ENCODE results near the gene RBM17.

Gene RBM17

GRCh38 chr10:6069081-6069931, 19.5 kb upstream of the RBM17 start:
- no peak overlapping the region for H3K4me3 ChIP-seq (ENCODE audit: low read depth, low read length)
- H3K27me3 ChIP-seq (ENCODE audit: control insufficient read depth, insufficient read depth, low read length) = 0 out of 2 replicates have a peak, but pooled peaks cover under 1% of the 10 kb centered on the region
- H3K36me3 ChIP-seq (ENCODE audit: control insufficient read depth, insufficient read depth, low read length) = no peaks in the 10 kb centered on the region
- no peaks in the 10 kb centered on the region for H3K4me1 ChIP-seq (ENCODE audit: control insufficient read depth, insufficient read depth, low read length)
- H3K9me3 ChIP-seq (ENCODE audit: control insufficient read depth, insufficient read depth, low read depth, low read length) = no peaks in the 10 kb centered on the region
- no peak overlapping the region for H3K9ac ChIP-seq (ENCODE audit: low read length)
- H3K27ac ChIP-seq (ENCODE audit: low read depth, low read length) = no peak overlapping the region

- Histone ChIP-seq H3K27ac (ENCODE audit: low read depth, low read length) (no peak overlapping the region), H3K4me3 (ENCODE audit: low read depth, low read length) (no peak overlapping the region), H3K9ac (ENCODE audit: low read length) (no peak overlapping the region), H3K9me3 (ENCODE audit: control insufficient read depth, insufficient read depth, low read depth, low read length) (no peaks in the 10 kb centered on the region), H3K27me3 (ENCODE audit: control insufficient read depth, insufficient read depth, low read length) (peaks cover 9% of the 10 kb centered on the region; the same call in 1 of the 2 replicates), H3K36me3 (ENCODE audit: control insufficient read depth, insufficient read depth, low read length) (no peaks in the 10 kb centered on the region), H3K4me1 (ENCODE audit: control insufficient read depth, insufficient read depth, low read length) (no peaks in the 10 kb centered on the region)
Observed at GRCh38 chr10:6070660-6071059, 18.2 kb upstream of the RBM17 start.

GRCh38 chr10:6071181-6072175, 17.4 kb upstream of the RBM17 start:
- H3K9me3 ChIP-seq (ENCODE audit: control insufficient read depth, insufficient read depth, low read depth, low read length) = no peaks in the 10 kb centered on the region
- H3K27me3 ChIP-seq (ENCODE audit: control insufficient read depth, insufficient read depth, low read length) = peaks cover 9% of the 10 kb centered on the region; the same call in 1 of the 2 replicates
- no peak overlapping the region for H3K27ac ChIP-seq (ENCODE audit: low read depth, low read length)
- no peaks in the 10 kb centered on the region for H3K4me1 ChIP-seq (ENCODE audit: control insufficient read depth, insufficient read depth, low read length)
- H3K9ac ChIP-seq (ENCODE audit: low read length) = no peak overlapping the region
- no peak overlapping the region for H3K4me3 ChIP-seq (ENCODE audit: low read depth, low read length)
- H3K36me3 ChIP-seq (ENCODE audit: control insufficient read depth, insufficient read depth, low read length) = no peaks in the 10 kb centered on the region

GRCh38 chr10:6072215-6072934, 16.5 kb upstream of the RBM17 start:
- no peak overlapping the region for H3K27ac ChIP-seq (ENCODE audit: low read depth, low read length)
- H3K4me3 ChIP-seq (ENCODE audit: low read depth, low read length) = no peak overlapping the region
- H3K36me3 ChIP-seq (ENCODE audit: control insufficient read depth, insufficient read depth, low read length) = no peaks in the 10 kb centered on the region
- H3K9ac ChIP-seq (ENCODE audit: low read length) = no peak overlapping the region
- no peaks in the 10 kb centered on the region for H3K4me1 ChIP-seq (ENCODE audit: control insufficient read depth, insufficient read depth, low read length)
- H3K9me3 ChIP-seq (ENCODE audit: control insufficient read depth, insufficient read depth, low read depth, low read length) = no peaks in the 10 kb centered on the region
- H3K27me3 ChIP-seq (ENCODE audit: control insufficient read depth, insufficient read depth, low read length) = peaks cover 14% of the 10 kb centered on the region; the same call in 1 of the 2 replicates

- H3K36me3 ChIP-seq (ENCODE audit: control insufficient read depth, insufficient read depth, low read length) = no peaks in the 10 kb centered on the region
- H3K9ac ChIP-seq (ENCODE audit: low read length) = no peak overlapping the region
- H3K27me3 ChIP-seq (ENCODE audit: control insufficient read depth, insufficient read depth, low read length) = peaks cover 14% of the 10 kb centered on the region; the same call in 1 of the 2 replicates
- no peaks in the 10 kb centered on the region for H3K4me1 ChIP-seq (ENCODE audit: control insufficient read depth, insufficient read depth, low read length)
- no peak overlapping the region for H3K4me3 ChIP-seq (ENCODE audit: low read depth, low read length)
- no peaks in the 10 kb centered on the region for H3K9me3 ChIP-seq (ENCODE audit: control insufficient read depth, insufficient read depth, low read depth, low read length)
- H3K27ac ChIP-seq (ENCODE audit: low read depth, low read length) = no peak overlapping the region
Observed at GRCh38 chr10:6074489-6075301, 14.1 kb upstream of the RBM17 start.

GRCh38 chr10:6077071-6077675, 11.7 kb upstream of the RBM17 start:
- H3K27me3 ChIP-seq (ENCODE audit: control insufficient read depth, insufficient read depth, low read length) = peaks cover 14% of the 10 kb centered on the region; the same call in 1 of the 2 replicates
- H3K9ac ChIP-seq (ENCODE audit: low read length) = no peak overlapping the region
- no peaks in the 10 kb centered on the region for H3K36me3 ChIP-seq (ENCODE audit: control insufficient read depth, insufficient read depth, low read length)
- H3K27ac ChIP-seq (ENCODE audit: low read depth, low read length) = no peak overlapping the region
- peaks cover 8% of the 10 kb centered on the region; the same call in 1 of the 2 replicates for H3K9me3 ChIP-seq (ENCODE audit: control insufficient read depth, insufficient read depth, low read depth, low read length)
- H3K4me3 ChIP-seq (ENCODE audit: low read depth, low read length) = no peak overlapping the region
- H3K4me1 ChIP-seq (ENCODE audit: control insufficient read depth, insufficient read depth, low read length) = no peaks in the 10 kb centered on the region

GRCh38 chr10:6079044-6079443, 9.8 kb upstream of the RBM17 start:
- no peak overlapping the region for H3K4me3 ChIP-seq (ENCODE audit: low read depth, low read length)
- peaks cover 8% of the 10 kb centered on the region; the same call in 1 of the 2 replicates for H3K9me3 ChIP-seq (ENCODE audit: control insufficient read depth, insufficient read depth, low read depth, low read length)
- H3K36me3 ChIP-seq (ENCODE audit: control insufficient read depth, insufficient read depth, low read length) = no peaks in the 10 kb centered on the region
- no peak overlapping the region for H3K27ac ChIP-seq (ENCODE audit: low read depth, low read length)
- H3K9ac ChIP-seq (ENCODE audit: low read length) = no peak overlapping the region
- peaks cover 10% of the 10 kb centered on the region for H3K4me1 ChIP-seq (ENCODE audit: control insufficient read depth, insufficient read depth, low read length)
- peaks cover 14% of the 10 kb centered on the region; the same call in 1 of the 2 replicates for H3K27me3 ChIP-seq (ENCODE audit: control insufficient read depth, insufficient read depth, low read length)

- no peak overlapping the region for H3K9ac ChIP-seq (ENCODE audit: low read length)
- no peaks in the 10 kb centered on the region for H3K36me3 ChIP-seq (ENCODE audit: control insufficient read depth, insufficient read depth, low read length)
- H3K27me3 ChIP-seq (ENCODE audit: control insufficient read depth, insufficient read depth, low read length) = peaks cover 5% of the 10 kb centered on the region; the same call in 1 of the 2 replicates
- no peak overlapping the region for H3K27ac ChIP-seq (ENCODE audit: low read depth, low read length)
- H3K4me1 ChIP-seq (ENCODE audit: control insufficient read depth, insufficient read depth, low read length) = peaks cover 11% of the 10 kb centered on the region
- peaks cover 8% of the 10 kb centered on the region; the same call in 1 of the 2 replicates for H3K9me3 ChIP-seq (ENCODE audit: control insufficient read depth, insufficient read depth, low read depth, low read length)
- H3K4me3 ChIP-seq (ENCODE audit: low read depth, low read length) = no peak overlapping the region
Observed at GRCh38 chr10:6080417-6080973, 8.3 kb upstream of the RBM17 start.

GRCh38 chr10:6082496-6083395, 6.1 kb upstream of the RBM17 start:
- Histone ChIP-seq H3K27me3 (ENCODE audit: control insufficient read depth, insufficient read depth, low read length) (no peaks in the 10 kb centered on the region), H3K4me1 (ENCODE audit: control insufficient read depth, insufficient read depth, low read length) (peaks cover 13% of the 10 kb centered on the region), H3K9ac (ENCODE audit: low read length) (no peak overlapping the region), H3K9me3 (ENCODE audit: control insufficient read depth, insufficient read depth, low read depth, low read length) (peaks cover 8% of the 10 kb centered on the region; the same call in 1 of the 2 replicates), H3K36me3 (ENCODE audit: control insufficient read depth, insufficient read depth, low read length) (no peaks in the 10 kb centered on the region), H3K27ac (ENCODE audit: low read depth, low read length) (no peak overlapping the region), H3K4me3 (ENCODE audit: low read depth, low read length) (no peak overlapping the region)

Measured in HUES6 (cell line).